ENCODE results near the gene TMEM43. TPM values are rescaled to one million over a fixed set of nuclear protein-coding genes. Genes with fewer than 3 reads are reported as not detected.

The TMEM43 gene
- total and polyA plus RNA-seq, 2 of the 13 experiments (the other 11 are each of a cell fraction or from before 2014, with no cell fraction given): 48.9 to 50.5 TPM

- TF ChIP-seq MIER2 (CRISPR knock-in tag; IDR thresholded peaks at IDR 0.05) (no peak), PATZ1 (CRISPR knock-in tag; IDR thresholded peaks at IDR 0.05) (peak; percentile 64), TAF1 (CRISPR knock-in tag; IDR thresholded peaks at IDR 0.05) (peak; percentile 47; the same call in 1 of the 2 replicates), POGZ (CRISPR knock-in tag; IDR thresholded peaks at IDR 0.05) (0 out of 2 replicates have a peak, but pooled peaks have one; percentile 10), EP300 (IDR thresholded peaks at IDR 0.05; ENCODE audit: low read depth in 2 of 2, low read length in 2 of 2) (no peak), EP300 (CRISPR knock-in tag; IDR thresholded peaks at IDR 0.05; ENCODE audit: borderline replicate concordance) (0 out of 2 replicates have a peak, but pooled peaks have one; percentile 30), HMG20A (CRISPR knock-in tag; IDR thresholded peaks at IDR 0.05; ENCODE audit: borderline replicate concordance) (0 out of 2 replicates have a peak, but pooled peaks have one; percentile 11), FOXA1 (IDR thresholded peaks at IDR 0.05) (no peak), FOXA1 (CRISPR knock-in tag; IDR thresholded peaks at IDR 0.05) (peak; percentile 37), ZNF276 (CRISPR knock-in tag; IDR thresholded peaks at IDR 0.05; ENCODE audit: low read depth) (no peak), ZNF879 (CRISPR knock-in tag; IDR thresholded peaks at IDR 0.05) (no peak), RNF2 (conservative IDR thresholded peaks at IDR 0.05; ENCODE audit: low read depth) (0 out of 2 replicates have a peak, but pooled peaks have one; percentile 29), ZNF782 (CRISPR knock-in tag; IDR thresholded peaks at IDR 0.05; ENCODE audit: borderline replicate concordance) (peak; percentile 78; the same call in 1 of the 2 replicates), KDM5B (CRISPR knock-in tag; IDR thresholded peaks at IDR 0.05; ENCODE audit: borderline replicate concordance) (no peak), AFF4 (CRISPR knock-in tag; IDR thresholded peaks at IDR 0.05) (no peak), HOXA7 (CRISPR knock-in tag; IDR thresholded peaks at IDR 0.05) (no peak), ZSCAN20 (CRISPR knock-in tag; IDR thresholded peaks at IDR 0.05; ENCODE audit: borderline replicate concordance) (no peak), KLF11 (CRISPR knock-in tag; IDR thresholded peaks at IDR 0.05) (no peak), TCF12 (IDR thresholded peaks at IDR 0.05) (no peak), TCF12 (CRISPR knock-in tag; IDR thresholded peaks at IDR 0.05) (no peak), MNT (IDR thresholded peaks at IDR 0.05) (peak; percentile 54), RELA (CRISPR knock-in tag; IDR thresholded peaks at IDR 0.05) (no peak), MTF1 (CRISPR knock-in tag; IDR thresholded peaks at IDR 0.05) (no peak), SMARCC2 (IDR thresholded peaks at IDR 0.05) (no peak)
Measured at GRCh38 chr3:14124223-14124614, 633 bp upstream of the TMEM43 start (continued).
